Measurements from ENCODE around the gene FIZ1. TPM values are rescaled to one million over a fixed set of nuclear protein-coding genes. Genes with fewer than 3 reads are reported as not detected.

FIZ1 gene
- total and polyA plus RNA-seq, 2 experiments from 2014 or later: 5.4 to 10.1 TPM

DNA sequence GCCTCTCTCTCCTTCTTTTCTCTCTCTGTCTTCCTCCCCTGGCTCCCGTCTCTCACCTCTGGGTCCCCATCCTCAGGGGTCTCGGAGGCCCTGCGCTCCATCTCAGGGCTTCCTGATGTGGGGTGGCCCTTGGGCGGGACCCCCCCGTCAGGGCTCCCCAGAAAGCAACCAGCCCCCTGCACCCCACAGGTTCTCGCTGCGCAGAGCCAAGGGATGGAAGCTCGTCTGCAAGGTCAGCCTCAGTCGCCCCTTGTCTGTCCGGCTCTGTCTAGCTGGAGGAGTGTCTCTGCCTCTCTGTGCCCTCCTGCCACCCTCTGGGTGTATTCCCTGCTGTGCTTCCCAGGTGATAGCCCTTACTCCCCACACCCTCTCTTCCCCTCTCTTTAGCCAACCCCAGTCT lies 53.9 kb downstream of the FIZ1 start, which contains the start of gene SBK3:
Gene SBK3, minus strand, starts transcription at position 101 of the 400 bp plus-strand sequence. Its CDS starts 0 bp downstream, at position 101.
- H3K4me3 ChIP-seq: no peak within 1 kb of the TSS
- Mint-ChIP-seq H3K27ac (no peak within 1 kb of the TSS), H3K36me3 (ENCODE audit: low read depth) (no peaks in the 10 kb centered on the region; the same call in 2 of the 3 replicates), H3K9me3 (peaks cover 6% of the 10 kb centered on the region), H3K27me3 (ENCODE audit: insufficient read depth, low read depth, poor library complexity) (peaks cover 10% of the 10 kb centered on the region), H3K4me3 (no peak within 1 kb of the TSS; the same call in 2 of the 3 replicates), H3K4me1 (peaks cover 28% of the 10 kb centered on the region)
- no peaks in the 10 kb centered on the region for H3F3A ChIP-seq (replicated peaks; ENCODE audit: low read depth)
- no peaks in the 10 kb centered on the region for H3K79me2 ChIP-seq (replicated peaks; ENCODE audit: insufficient read depth)
- H3K4me1 ChIP-seq (ENCODE audit: insufficient read depth): no peaks in the 10 kb centered on the region; the same call in 1 of the 2 replicates
- DNase-seq (ENCODE audit: low spot score) (no peak), ATAC-seq (no peak)
- H3K4me2 ChIP-seq: no peak within 1 kb of the TSS
- no peak within 1 kb of the TSS for H3K27ac ChIP-seq (ENCODE audit: low read depth)
- peak within 1 kb of the TSS; percentile 43 for H2AFZ ChIP-seq
- TF ChIP-seq STAT1 (IDR thresholded peaks at IDR 0.05; ENCODE audit: unreplicated experiment) (no peak), ZNF331 (CRISPR knock-in tag; IDR thresholded peaks at IDR 0.05; ENCODE audit: low read depth) (no peak), CREB1 (CRISPR knock-in tag; IDR thresholded peaks at IDR 0.05; ENCODE audit: low read depth) (no peak), EZH2 (IDR thresholded peaks at IDR 0.05; ENCODE audit: low read depth, unreplicated experiment) (no peak), JUNB (IDR thresholded peaks at IDR 0.05; ENCODE audit: unreplicated experiment) (no peak), NANOG (IDR thresholded peaks at IDR 0.05; ENCODE audit: borderline replicate concordance) (no peak), EZH2phosphoT487 (IDR thresholded peaks at IDR 0.05; ENCODE audit: unreplicated experiment) (no peak)
- TF ChIP-seq, protein P1, sequence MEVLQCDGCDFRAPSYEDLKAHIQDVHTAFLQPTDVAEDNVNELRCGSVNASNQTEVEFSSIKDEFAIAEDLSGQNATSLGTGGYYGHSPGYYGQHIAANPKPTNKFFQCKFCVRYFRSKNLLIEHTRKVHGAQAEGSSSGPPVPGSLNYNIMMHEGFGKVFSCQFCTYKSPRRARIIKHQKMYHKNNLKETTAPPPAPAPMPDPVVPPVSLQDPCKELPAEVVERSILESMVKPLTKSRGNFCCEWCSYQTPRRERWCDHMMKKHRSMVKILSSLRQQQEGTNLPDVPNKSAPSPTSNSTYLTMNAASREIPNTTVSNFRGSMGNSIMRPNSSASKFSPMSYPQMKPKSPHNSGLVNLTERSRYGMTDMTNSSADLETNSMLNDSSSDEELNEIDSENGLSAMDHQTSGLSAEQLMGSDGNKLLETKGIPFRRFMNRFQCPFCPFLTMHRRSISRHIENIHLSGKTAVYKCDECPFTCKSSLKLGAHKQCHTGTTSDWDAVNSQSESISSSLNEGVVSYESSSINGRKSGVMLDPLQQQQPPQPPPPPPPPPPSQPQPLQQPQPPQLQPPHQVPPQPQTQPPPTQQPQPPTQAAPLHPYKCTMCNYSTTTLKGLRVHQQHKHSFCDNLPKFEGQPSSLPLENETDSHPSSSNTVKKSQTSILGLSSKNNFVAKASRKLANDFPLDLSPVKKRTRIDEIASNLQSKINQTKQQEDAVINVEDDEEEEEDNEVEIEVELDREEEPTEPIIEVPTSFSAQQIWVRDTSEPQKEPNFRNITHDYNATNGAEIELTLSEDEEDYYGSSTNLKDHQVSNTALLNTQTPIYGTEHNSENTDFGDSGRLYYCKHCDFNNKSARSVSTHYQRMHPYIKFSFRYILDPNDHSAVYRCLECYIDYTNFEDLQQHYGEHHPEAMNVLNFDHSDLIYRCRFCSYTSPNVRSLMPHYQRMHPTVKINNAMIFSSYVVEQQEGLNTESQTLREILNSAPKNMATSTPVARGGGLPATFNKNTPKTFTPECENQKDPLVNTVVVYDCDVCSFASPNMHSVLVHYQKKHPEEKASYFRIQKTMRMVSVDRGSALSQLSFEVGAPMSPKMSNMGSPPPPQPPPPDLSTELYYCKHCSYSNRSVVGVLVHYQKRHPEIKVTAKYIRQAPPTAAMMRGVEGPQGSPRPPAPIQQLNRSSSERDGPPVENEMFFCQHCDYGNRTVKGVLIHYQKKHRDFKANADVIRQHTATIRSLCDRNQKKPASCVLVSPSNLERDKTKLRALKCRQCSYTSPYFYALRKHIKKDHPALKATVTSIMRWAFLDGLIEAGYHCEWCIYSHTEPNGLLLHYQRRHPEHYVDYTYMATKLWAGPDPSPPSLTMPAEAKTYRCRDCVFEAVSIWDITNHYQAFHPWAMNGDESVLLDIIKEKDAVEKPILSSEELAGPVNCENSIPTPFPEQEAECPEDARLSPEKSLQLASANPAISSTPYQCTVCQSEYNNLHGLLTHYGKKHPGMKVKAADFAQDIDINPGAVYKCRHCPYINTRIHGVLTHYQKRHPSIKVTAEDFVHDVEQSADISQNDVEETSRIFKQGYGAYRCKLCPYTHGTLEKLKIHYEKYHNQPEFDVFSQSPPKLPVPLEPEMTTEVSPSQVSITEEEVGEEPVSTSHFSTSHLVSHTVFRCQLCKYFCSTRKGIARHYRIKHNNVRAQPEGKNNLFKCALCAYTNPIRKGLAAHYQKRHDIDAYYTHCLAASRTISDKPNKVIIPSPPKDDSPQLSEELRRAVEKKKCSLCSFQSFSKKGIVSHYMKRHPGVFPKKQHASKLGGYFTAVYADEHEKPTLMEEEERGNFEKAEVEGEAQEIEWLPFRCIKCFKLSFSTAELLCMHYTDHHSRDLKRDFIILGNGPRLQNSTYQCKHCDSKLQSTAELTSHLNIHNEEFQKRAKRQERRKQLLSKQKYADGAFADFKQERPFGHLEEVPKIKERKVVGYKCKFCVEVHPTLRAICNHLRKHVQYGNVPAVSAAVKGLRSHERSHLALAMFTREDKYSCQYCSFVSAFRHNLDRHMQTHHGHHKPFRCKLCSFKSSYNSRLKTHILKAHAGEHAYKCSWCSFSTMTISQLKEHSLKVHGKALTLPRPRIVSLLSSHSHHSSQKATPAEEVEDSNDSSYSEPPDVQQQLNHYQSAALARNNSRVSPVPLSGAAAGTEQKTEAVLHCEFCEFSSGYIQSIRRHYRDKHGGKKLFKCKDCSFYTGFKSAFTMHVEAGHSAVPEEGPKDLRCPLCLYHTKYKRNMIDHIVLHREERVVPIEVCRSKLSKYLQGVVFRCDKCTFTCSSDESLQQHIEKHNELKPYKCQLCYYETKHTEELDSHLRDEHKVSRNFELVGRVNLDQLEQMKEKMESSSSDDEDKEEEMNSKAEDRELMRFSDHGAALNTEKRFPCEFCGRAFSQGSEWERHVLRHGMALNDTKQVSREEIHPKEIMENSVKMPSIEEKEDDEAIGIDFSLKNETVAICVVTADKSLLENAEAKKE (CRISPR knock-in tag; IDR thresholded peaks at IDR 0.05): no peak
- TF ChIP-seq, protein P2, sequence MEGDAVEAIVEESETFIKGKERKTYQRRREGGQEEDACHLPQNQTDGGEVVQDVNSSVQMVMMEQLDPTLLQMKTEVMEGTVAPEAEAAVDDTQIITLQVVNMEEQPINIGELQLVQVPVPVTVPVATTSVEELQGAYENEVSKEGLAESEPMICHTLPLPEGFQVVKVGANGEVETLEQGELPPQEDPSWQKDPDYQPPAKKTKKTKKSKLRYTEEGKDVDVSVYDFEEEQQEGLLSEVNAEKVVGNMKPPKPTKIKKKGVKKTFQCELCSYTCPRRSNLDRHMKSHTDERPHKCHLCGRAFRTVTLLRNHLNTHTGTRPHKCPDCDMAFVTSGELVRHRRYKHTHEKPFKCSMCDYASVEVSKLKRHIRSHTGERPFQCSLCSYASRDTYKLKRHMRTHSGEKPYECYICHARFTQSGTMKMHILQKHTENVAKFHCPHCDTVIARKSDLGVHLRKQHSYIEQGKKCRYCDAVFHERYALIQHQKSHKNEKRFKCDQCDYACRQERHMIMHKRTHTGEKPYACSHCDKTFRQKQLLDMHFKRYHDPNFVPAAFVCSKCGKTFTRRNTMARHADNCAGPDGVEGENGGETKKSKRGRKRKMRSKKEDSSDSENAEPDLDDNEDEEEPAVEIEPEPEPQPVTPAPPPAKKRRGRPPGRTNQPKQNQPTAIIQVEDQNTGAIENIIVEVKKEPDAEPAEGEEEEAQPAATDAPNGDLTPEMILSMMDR (conservative IDR thresholded peaks at IDR 0.05; ENCODE audit: low read depth in 2 of 2): no peak
- TF ChIP-seq, protein P3, sequence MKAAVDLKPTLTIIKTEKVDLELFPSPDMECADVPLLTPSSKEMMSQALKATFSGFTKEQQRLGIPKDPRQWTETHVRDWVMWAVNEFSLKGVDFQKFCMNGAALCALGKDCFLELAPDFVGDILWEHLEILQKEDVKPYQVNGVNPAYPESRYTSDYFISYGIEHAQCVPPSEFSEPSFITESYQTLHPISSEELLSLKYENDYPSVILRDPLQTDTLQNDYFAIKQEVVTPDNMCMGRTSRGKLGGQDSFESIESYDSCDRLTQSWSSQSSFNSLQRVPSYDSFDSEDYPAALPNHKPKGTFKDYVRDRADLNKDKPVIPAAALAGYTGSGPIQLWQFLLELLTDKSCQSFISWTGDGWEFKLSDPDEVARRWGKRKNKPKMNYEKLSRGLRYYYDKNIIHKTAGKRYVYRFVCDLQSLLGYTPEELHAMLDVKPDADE (IDR thresholded peaks at IDR 0.05): no peak
- no peaks in the 10 kb centered on the region for H3K27me3 ChIP-seq (ENCODE audit: insufficient read depth)
- H3K9me2 ChIP-seq (ENCODE audit: insufficient read depth): peaks cover 5% of the 10 kb centered on the region; the same call in 1 of the 2 replicates
- no peaks in the 10 kb centered on the region for H4K20me1 ChIP-seq (replicated peaks; ENCODE audit: insufficient read depth)
- H3K36me3 ChIP-seq (ENCODE audit: insufficient read depth): no peaks in the 10 kb centered on the region
